ENCODE measurements around the gene SLC2A4.

GRCh38 chr17:7330638-7331015 is 49.1 kb downstream of the SLC2A4 start:
- TF ChIP-seq ZNF331 (CRISPR knock-in tag; IDR thresholded peaks at IDR 0.05; ENCODE audit: low read depth), result no peak
- no peak for TF ChIP-seq EZH2phosphoT487 (IDR thresholded peaks at IDR 0.05; ENCODE audit: unreplicated experiment)
- TF ChIP-seq CTCF (conservative IDR thresholded peaks at IDR 0.05; ENCODE audit: low read depth in 2 of 2), result no peak
- TF ChIP-seq REST (IDR thresholded peaks at IDR 0.05; ENCODE audit: unreplicated experiment), result no peak
- no peak for TF ChIP-seq POLR2AphosphoS5 (IDR thresholded peaks at IDR 0.05; ENCODE audit: low read depth)

Data from GM23338 (cell line).